Smooth muscle cell of the pulmonary artery (primary cell): ENCODE results near the gene SUGP1. TPM values are rescaled to one million over a fixed set of nuclear protein-coding genes. Genes with fewer than 3 reads are reported as not detected.

Experiments
- total RNA-seq: library from RNA; depleted of rRNA; stranded (reverse); fragments of >200 nt; gene quantifications from 2 replicates; pipeline ENCODE4 v1.2.3, GENCODE V29; 2014

Gene SUGP1, protein sequence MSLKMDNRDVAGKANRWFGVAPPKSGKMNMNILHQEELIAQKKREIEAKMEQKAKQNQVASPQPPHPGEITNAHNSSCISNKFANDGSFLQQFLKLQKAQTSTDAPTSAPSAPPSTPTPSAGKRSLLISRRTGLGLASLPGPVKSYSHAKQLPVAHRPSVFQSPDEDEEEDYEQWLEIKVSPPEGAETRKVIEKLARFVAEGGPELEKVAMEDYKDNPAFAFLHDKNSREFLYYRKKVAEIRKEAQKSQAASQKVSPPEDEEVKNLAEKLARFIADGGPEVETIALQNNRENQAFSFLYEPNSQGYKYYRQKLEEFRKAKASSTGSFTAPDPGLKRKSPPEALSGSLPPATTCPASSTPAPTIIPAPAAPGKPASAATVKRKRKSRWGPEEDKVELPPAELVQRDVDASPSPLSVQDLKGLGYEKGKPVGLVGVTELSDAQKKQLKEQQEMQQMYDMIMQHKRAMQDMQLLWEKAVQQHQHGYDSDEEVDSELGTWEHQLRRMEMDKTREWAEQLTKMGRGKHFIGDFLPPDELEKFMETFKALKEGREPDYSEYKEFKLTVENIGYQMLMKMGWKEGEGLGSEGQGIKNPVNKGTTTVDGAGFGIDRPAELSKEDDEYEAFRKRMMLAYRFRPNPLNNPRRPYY
- total RNA-seq = 21.1 and 21.4 TPM in 2 replicates

GRCh38 chr19:19320361-19321140, at the start of gene SUGP1, which contains the start of gene MAU2:
Gene SUGP1, minus strand, starts transcription at chr19:19320509. Its CDS starts 13 bp downstream, at chr19:19320496.
Gene MAU2, plus strand, starts transcription at chr19:19320829. Its CDS starts 31 bp downstream, at chr19:19320860.

Other genes with a start within 250 kb of the SUGP1 start
- 30.9 and 38.5 TPM in 2 replicates for gene TMEM161A, start 182.0 kb downstream of the SUGP1 start, total RNA-seq
- 0.07 TPM in 1 of 2 replicates, not detected in the other for gene MEF2B, start 150.2 kb downstream of the SUGP1 start, total RNA-seq
- 11.5 and 13.2 TPM in 2 replicates for gene BORCS8, start 128.4 kb downstream of the SUGP1 start, total RNA-seq
- 32.9 and 35.7 TPM in 2 replicates for gene RFXANK, start 128.3 kb downstream of the SUGP1 start, total RNA-seq
- 5.3 and 9.5 TPM in 2 replicates for gene NR2C2AP, start 117.1 kb downstream of the SUGP1 start, total RNA-seq
- gene NCAN, start 108.6 kb downstream of the SUGP1 start, total RNA-seq = under 0.01 TPM in 1 of 2 replicates, not detected in the other
- gene TM6SF2, start 47.2 kb downstream of the SUGP1 start, total RNA-seq = 0.72 and 0.83 TPM in 2 replicates
- 39.6 and 45.3 TPM in 2 replicates for gene MAU2, start 320 bp upstream of the SUGP1 start, total RNA-seq
- 40.3 and 55.7 TPM in 2 replicates for gene GATAD2A, start 85.2 kb upstream of the SUGP1 start, total RNA-seq
- 1.7 and 1.8 TPM in 2 replicates for gene TSSK6, start 195.0 kb upstream of the SUGP1 start, total RNA-seq
- gene NDUFA13, start 195.7 kb upstream of the SUGP1 start, total RNA-seq = 128 TPM in 2 replicates
- 0.26 and 0.40 TPM in 2 replicates for gene YJEFN3, start 208.4 kb upstream of the SUGP1 start, total RNA-seq
- gene CILP2, start 217.8 kb upstream of the SUGP1 start, total RNA-seq = 0.17 and 0.20 TPM in 2 replicates